GM21381 (cell line): ENCODE measurements around the gene ZNF654.

Experiments
- ATAC-seq: cut with Tn5 transposase; IDR thresholded peaks from one replicate; pipeline ENCODE4 v1.9.1; 2021; ENCODE audit warnings: mild to moderate bottlenecking, moderate library complexity; ENCODE audit not compliant: unreplicated experiment

The ZNF654 gene

GRCh38 chr3:88191872-88192409 is 132.9 kb downstream of the ZNF654 start:
- ATAC-seq: no peak

GRCh38 chr3:88192631-88193030 is 133.6 kb downstream of the ZNF654 start:
- no peak for ATAC-seq
